Erythroblast (primary cell): ENCODE measurements around the gene PARD6B.
"Not testable (repeated sequence)": the region's sequence is repeated elsewhere in the genome, so short reads cannot be mapped to it uniquely, and the experiment has no call there.

Source experiments
- DNase-seq, 2 experiments: peaks; one replicate each; lab custom pipeline; 2025; lab: John Stamatoyannopoulos, UW
- GATA1 ChIP-seq: IDR thresholded peaks from 2 replicates; pipeline ENCODE4 v1.6.1; 2011; ENCODE audit warnings: low read depth, mild to moderate bottlenecking, control low read depth, low read length, moderate library complexity
- POLR2A ChIP-seq: IDR thresholded peaks from 2 replicates; pipeline ENCODE4 v1.6.1; 2011; ENCODE audit warnings: mild to moderate bottlenecking, low read length

The PARD6B gene

GRCh38 chr20:50759678-50760077, 28.3 kb downstream of the PARD6B start:
- no peak for DNase-seq
- no peak for TF ChIP-seq GATA1
- no peak for TF ChIP-seq POLR2A

- no peak for TF ChIP-seq GATA1
- TF ChIP-seq POLR2A: no peak
- no peak for DNase-seq
Measured at GRCh38 chr20:50762045-50762422, 30.7 kb downstream of the PARD6B start.

- TF ChIP-seq POLR2A: no peak
- no peak for DNase-seq
Measured at GRCh38 chr20:50762435-50763220, 31.2 kb downstream of the PARD6B start.

- not testable (repeated sequence) for DNase-seq
Measured at GRCh38 chr20:50763550-50764458, 32.4 kb downstream of the PARD6B start.

- not testable (repeated sequence) for DNase-seq
Measured at GRCh38 chr20:50765251-50765650, 33.9 kb downstream of the PARD6B start.

- TF ChIP-seq GATA1 (no peak), POLR2A (no peak)
- no peak for DNase-seq
Measured at GRCh38 chr20:50765674-50766073, 34.3 kb downstream of the PARD6B start.

GRCh38 chr20:50766955-50767809, 35.8 kb downstream of the PARD6B start:
- DNase-seq: not testable (repeated sequence)

GRCh38 chr20:50768991-50769390, 37.6 kb downstream of the PARD6B start:
- not testable (repeated sequence) for DNase-seq

GRCh38 chr20:50769551-50770085, 38.2 kb downstream of the PARD6B start:
- DNase-seq: not testable (repeated sequence)

GRCh38 chr20:50771419-50772080, 40.2 kb downstream of the PARD6B start:
- not testable (repeated sequence) for DNase-seq

GRCh38 chr20:50772420-50773185, 41.2 kb downstream of the PARD6B start:
- no peak for TF ChIP-seq POLR2A
- TF ChIP-seq GATA1: no peak
- DNase-seq: no peak

- TF ChIP-seq POLR2A (no peak), GATA1 (no peak)
- no peak for DNase-seq
Measured at GRCh38 chr20:50774515-50774914, 43.1 kb downstream of the PARD6B start.
